ENCODE results near the gene SPSB2.

SPSB2 gene

DNA sequence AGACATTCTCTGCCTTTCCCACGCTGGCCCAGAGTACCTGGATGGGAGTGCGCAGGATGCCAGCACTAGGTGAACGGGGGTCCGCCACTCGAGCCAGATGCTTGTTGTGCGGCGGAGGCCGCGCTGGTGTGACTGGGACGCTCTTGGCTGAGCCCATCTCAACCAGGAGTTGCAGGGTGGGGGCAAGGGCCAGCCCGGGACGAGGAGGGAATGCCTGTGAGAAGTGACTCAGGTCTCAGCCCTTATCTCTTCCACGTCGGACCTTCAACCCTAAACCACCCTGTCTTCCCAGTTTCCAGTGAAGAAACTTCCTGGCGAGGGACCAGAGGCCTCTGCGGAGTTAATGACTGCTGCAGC, 22.3 kb downstream of the SPSB2 start:
- no peak for DNase-seq

DNA sequence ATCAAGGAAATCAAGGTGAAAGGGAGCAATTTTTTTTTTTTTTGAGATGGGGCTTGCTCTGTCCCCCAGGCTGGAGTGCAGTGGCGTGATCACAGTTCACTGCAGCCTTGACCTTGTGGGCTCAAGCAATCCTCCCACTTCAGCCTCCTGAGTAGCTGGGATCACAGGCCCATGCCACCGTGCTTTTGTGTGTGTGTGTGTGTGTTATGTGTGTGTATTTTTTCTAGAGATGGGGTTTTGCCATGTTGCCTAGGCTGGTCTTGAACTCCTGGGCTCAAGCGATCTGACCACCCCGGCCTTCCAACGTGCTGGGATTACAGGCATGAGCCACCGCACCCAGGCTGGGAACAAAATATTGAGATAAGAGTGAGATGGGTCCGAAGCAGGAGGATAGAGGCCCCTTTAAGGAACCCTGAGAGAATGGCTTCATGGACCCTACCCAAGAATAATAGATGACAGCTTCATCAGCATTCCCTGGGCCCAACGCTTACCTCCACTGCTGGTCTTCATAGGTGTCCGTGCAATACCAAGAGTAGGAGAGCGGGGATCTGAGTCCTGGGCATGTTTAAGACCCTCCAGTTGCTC, 23.0 kb downstream of the SPSB2 start:
- no peak for DNase-seq

- DNase-seq = no peak
Measured at GRCh38 chr12:6849427-6849826, 23.7 kb downstream of the SPSB2 start.

- DNase-seq = peak; percentile 26 to 65
Measured at GRCh38 chr12:6847676-6848075, 25.4 kb downstream of the SPSB2 start.

DNA sequence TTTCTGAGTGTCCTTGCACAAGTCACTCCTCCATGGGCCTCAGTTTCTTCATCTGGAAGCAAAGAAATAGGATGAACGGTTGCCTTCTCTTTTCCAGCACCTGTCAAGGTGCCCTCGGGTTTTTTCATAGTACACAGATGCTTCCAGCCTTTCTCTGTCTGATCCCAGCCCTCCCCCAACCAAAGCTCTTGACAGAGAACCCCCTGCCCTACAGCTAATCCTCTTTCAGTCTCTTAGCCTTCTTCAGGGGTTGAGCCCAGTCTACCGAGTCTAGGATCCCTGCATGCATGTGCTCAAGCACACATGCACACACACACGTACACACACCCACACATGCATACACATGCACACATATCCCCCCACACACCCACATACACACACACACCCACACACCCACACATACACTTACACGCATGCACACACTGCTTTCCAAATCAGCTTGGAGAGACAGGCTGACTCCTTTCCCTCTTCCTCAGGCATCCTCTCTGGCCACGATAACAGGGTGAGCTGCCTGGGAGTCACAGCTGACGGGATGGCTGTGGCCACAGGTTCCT, 26.7 kb downstream of the SPSB2 start:
- DNase-seq = peak in 1 of 2 experiments; percentile 57

- no peak for DNase-seq
Measured at GRCh38 chr12:6845395-6845794, 27.7 kb downstream of the SPSB2 start.

- no peak for DNase-seq
Measured at GRCh38 chr12:6843118-6843902, 29.8 kb downstream of the SPSB2 start.

- no peak for DNase-seq
Measured at GRCh38 chr12:6842075-6842474, 31.0 kb downstream of the SPSB2 start.

DNA sequence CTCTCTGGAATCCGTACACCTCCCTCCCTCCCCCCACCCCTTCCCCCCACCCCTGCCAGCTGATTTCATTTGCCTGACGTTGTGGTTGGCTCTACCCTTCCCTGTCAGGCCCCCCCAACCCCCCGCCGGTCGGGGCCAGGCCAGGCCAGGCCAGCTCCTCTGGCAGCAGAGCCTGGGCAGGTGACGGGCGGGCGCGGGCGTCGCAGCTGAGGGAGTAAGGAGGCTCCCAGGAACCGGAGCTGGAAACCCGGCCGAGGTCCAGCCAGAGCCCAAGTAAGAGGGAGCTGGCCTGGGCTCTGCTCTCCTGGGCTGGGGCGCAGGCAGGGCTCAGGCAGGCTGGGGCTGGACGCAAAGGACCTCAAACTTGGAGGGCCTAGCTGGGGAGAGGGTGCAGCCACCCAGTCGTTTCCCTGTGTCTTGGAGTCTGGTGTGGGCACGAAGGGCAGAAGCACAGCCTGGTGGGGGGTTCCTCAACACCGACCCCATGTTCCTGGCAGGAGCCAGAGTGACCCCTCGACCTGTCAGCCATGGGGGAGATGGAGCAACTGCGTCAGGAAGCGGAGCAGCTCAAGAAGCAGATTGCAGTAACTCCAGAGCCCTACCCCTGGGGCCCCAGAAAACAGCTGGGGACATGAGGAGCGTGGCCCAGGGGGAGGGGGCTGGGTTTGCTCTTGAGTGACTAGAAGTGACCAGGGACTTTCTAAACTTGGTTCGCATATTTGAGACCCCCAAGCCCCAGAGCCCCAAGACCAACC, 32.2 kb downstream of the SPSB2 start, which contains the start of gene GNB3:
Gene GNB3, plus strand, starts transcription at position 165 of the 755 bp plus-strand sequence. Its CDS starts 363 bp downstream, at position 528.
- DNase-seq = peak in 1 of 2 experiments; percentile 50

DNA sequence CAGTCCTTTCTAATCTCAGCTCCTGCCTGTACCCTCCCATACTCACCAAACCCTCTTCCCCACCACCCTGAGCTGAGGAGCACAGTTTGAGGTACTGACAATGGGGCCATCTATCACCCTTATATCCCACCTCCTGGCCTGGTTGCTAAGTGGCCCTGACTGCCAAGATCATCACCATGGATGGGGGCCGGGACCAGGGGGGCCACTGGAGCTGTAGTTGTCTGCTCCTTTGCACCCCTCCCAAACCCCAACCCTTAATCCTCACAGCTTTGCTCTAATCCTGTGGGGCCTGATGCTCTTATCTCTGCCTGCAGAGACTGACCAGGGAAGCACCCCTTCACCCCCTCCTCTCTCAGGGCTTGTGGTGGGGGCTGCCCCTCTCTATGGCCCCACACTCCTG, 32.8 kb downstream of the SPSB2 start:
- DNase-seq = peak in 1 of 2 experiments; percentile 94

DNA sequence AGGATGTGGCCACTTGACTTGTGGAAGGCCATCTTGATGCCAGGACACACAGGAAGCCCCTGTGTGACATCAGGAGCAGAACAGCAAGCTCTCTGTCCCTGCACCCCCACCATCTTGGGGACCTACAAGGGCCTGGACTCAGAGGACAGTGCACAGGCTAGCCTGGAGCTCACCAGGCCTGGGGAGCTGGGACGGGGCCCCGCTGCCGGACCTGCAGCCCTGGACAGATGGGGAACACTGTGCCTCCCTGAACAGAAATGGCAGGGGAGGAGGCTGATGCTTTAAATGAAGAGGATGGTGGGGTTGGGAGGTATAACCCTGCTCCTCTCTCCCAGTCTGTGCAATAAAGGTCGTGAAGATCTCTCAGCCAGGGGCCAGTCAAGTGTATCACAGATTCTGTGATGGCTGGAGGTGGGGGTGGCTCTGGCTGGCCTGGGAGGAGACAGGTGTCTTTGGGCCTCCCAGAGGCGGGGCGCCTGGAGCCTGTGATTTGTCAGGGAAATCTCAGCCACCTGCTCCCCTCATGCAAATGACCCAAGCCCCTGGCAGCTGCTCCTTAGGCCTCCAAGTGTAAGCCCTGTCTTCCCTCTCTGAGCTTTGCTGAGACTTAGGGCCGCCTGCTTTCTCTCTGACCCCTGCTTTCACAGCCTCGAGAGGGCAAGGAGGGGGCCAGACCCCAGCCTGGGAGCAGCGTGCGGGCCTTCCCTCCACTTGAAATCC, 33.5 kb downstream of the SPSB2 start:
- peak; percentile 96 to 97 for DNase-seq

- no peak for DNase-seq
Measured at GRCh38 chr12:6838854-6839253, 34.2 kb downstream of the SPSB2 start.

- DNase-seq = no peak
Measured at GRCh38 chr12:6837370-6838060, 35.6 kb downstream of the SPSB2 start.

GRCh38 chr12:6836851-6837250, 36.3 kb downstream of the SPSB2 start:
- no peak for DNase-seq

GRCh38 chr12:6834873-6835272, 38.2 kb downstream of the SPSB2 start:
- DNase-seq = no peak

DNA sequence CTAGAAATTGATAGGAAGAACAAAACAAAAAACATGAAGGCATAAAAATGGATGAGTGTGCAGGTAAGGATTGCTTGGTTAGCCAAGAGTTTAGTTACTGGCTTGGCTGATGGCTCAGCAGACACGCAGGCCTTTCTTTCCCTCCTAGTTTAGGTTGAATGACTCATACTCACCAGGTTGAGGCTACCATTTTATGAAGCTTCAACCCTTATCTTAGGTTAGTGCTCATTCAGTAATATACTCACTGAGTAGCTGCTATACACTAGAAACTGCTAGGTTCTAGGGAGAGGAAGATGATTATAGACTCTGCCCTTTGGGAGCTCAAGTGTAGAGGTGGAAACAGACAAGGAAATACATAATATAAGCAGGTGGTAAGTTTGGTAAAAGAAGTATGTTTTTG, 38.8 kb downstream of the SPSB2 start:
- no peak for DNase-seq

DNA sequence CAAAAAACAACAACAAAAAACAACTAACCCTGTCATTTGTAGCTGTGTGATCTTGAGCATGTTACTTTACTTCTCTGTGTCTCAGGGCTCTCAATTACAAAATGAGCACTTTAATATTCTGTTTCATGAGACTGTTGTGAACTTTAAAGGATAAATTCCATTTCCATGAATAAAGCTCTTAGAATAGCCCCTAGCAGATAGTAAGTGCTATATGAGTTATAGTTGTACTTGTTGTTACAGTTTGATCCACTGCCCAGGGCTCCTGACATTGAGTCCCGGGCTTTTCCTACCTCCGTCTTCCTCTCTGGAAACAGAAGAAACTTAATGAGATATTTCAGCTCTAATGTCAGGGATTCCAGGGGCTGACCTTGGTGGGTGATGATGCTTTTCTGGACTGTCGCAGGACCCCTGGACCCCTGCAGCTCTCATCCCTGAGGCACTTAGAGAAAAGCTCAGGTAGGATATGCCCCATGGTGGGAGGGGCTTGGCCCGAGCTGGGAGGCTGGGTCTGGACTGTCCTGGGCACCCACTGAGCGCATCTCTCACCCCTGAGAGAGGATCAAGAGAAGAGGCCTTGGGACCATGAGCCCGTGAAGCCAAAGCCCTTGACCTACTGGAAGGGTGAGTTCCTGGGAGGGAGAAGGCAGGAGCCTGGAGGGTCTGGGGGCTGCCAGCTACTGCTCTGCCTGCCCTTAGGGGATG, 39.8 kb downstream of the SPSB2 start:
- no peak for DNase-seq

DNA sequence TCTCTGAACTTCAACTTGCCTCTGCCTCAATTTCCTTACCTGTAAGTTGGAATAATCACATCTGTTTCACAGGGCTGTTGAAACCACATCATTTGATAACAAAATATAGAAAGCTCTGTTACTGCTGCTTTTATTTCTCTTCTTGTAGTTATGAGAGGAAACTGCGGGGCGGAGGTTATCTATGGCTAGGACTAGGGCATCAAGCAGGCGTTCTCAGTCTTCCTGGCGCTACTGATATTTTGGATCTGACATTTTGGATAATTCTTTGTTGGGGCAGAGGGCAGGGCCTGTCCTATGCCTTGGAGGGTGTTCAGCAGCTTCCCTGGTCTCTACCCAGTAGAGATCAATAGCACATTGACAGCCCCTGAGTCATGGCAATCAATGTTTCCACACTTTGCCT, 41.0 kb downstream of the SPSB2 start:
- no peak for DNase-seq

GRCh38 chr12:6831450-6831995, 41.6 kb downstream of the SPSB2 start:
- DNase-seq = no peak

GRCh38 chr12:6830999-6831398, 42.1 kb downstream of the SPSB2 start:
- DNase-seq = no peak

DNA sequence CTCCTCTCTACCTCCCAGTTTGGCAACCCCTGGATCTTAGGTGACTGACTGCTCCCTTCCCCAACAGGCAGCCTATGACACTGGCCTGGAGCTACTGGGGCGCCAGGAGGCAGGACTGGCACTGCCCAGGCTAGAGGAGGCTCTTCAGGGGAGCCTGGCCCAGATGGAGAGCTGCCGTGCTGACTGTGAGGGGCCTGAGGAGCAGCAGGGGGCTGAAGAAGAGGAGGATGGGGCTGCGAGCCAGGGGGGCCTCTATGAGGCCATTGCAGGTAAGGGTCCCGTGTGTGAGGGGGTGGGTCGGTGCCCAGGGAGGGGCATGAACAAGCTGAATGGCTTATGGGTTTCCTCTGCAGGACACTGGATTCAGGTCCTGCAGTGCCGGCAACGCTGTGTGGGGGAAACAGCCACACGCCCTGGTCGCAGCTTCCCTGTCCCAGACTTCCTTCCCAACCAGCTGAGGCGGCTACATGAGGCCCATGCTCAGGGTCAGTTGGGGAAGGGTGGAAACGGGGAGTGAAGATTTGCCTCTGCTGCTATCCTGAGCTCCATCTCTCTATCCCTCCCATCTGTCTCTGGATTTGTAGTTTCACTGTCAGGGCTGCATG, 42.7 kb downstream of the SPSB2 start:
- no peak for DNase-seq

All from NCI-H524 (cell line).